Endodermal cell (in vitro differentiated cells): ENCODE data around the gene AQP5. TPM values are rescaled to one million over a fixed set of nuclear protein-coding genes. Genes with fewer than 3 reads are reported as not detected.

Experiments
- DNase-seq: peaks from one replicate; pipeline ENCODE4 v3.0.0-alpha.2; 2017
- H3K27ac ChIP-seq: 2 replicates; pipeline ENCODE4 v1.5.1; 2013; ENCODE audit warnings: mild to moderate bottlenecking, low read depth, low read length, moderate library complexity
- H3K27me3 ChIP-seq: 2 replicates; pipeline ENCODE4 v1.6.1; 2013; ENCODE audit warnings: mild to moderate bottlenecking, low read length, moderate library complexity; ENCODE audit not compliant: insufficient read depth, control insufficient read depth, poor library complexity, severe bottlenecking
- H3K36me3 ChIP-seq: 2 replicates; pipeline ENCODE4 v1.7.0; 2013; ENCODE audit warnings: mild to moderate bottlenecking, low read length, moderate library complexity; ENCODE audit not compliant: control insufficient read depth, insufficient read depth
- H3K4me1 ChIP-seq: one replicate; pipeline ENCODE4 v1.7.0; 2013; ENCODE audit warnings: low read length; ENCODE audit not compliant: control insufficient read depth, insufficient read depth
- H3K4me3 ChIP-seq: 2 replicates; pipeline ENCODE4 v1.5.1; 2013; ENCODE audit warnings: mild to moderate bottlenecking, low read length, moderate library complexity
- H3K9ac ChIP-seq: 2 replicates; pipeline ENCODE4 v1.6.1; 2013; ENCODE audit warnings: mild to moderate bottlenecking, low read length, moderate library complexity; ENCODE audit not compliant: poor library complexity, severe bottlenecking; ENCODE audit errors: extremely low read depth
- H3K9me3 ChIP-seq: 2 replicates; pipeline ENCODE4 v1.6.1; 2013; ENCODE audit warnings: mild to moderate bottlenecking, low read length, moderate library complexity; ENCODE audit not compliant: control insufficient read depth
- H3K27ac Mint-ChIP-seq: 2 replicates; pipeline ENCODE4 v1.8.0; 2020; ENCODE audit warnings: mixed read lengths
- H3K27me3 Mint-ChIP-seq: 2 replicates; pipeline ENCODE4 v1.8.0; 2021; ENCODE audit warnings: mild to moderate bottlenecking, mixed read lengths; ENCODE audit not compliant: insufficient read depth
- H3K36me3 Mint-ChIP-seq: 2 replicates; pipeline ENCODE4 v1.8.0; 2020; ENCODE audit warnings: low read depth, mixed read lengths
- H3K4me1 Mint-ChIP-seq: 2 replicates; pipeline ENCODE4 v1.8.0; 2020; ENCODE audit warnings: mixed read lengths
- H3K4me3 Mint-ChIP-seq: 2 replicates; pipeline ENCODE4 v1.8.0; 2020; ENCODE audit warnings: mild to moderate bottlenecking, moderate library complexity, mixed read lengths
- H3K9me3 Mint-ChIP-seq: 2 replicates; pipeline ENCODE4 v1.8.0; 2020; ENCODE audit warnings: mild to moderate bottlenecking, mixed read lengths
- WGBS, 2 experiments: methylation state at CpG; one replicate each; pipeline versions ENCODE4 v1.1.5 to v1.1.7; 2013; ENCODE audit warnings: missing lambda C conversion rate in 2 of 2, mixed read lengths in 1 of 2; ENCODE audit not compliant: insufficient coverage in 1 of 2, insufficient read length in 1 of 2; 5-methylcytosine and 5-hydroxymethylcytosine counted together
- total RNA-seq, 2 donors: library from RNA; stranded (reverse); fragmentation: NEBNext Ultra II Directional in 1 of 2; extraction: Animal tissue kit (Norgen Biotek cat#: 25700) in 1 of 2; gene quantifications; 2 replicates in 1 of 2; 3 replicates in 1 of 2; pipeline ENCODE4 v1.2.1, GENCODE V29; 2021
- TF ChIP-seq, protein P1 (sequence below): fragments of 200-600 bp; sonication (generic); conservative IDR thresholded peaks from 2 replicates; pipeline ENCODE4 v1.5.0; 2021; ENCODE audit warnings: antibody characterized with exemption, mild to moderate bottlenecking

Gene AQP5
- total RNA-seq, 2 donors from 2014 or later, result 0.62 to 0.77 TPM

DNA sequence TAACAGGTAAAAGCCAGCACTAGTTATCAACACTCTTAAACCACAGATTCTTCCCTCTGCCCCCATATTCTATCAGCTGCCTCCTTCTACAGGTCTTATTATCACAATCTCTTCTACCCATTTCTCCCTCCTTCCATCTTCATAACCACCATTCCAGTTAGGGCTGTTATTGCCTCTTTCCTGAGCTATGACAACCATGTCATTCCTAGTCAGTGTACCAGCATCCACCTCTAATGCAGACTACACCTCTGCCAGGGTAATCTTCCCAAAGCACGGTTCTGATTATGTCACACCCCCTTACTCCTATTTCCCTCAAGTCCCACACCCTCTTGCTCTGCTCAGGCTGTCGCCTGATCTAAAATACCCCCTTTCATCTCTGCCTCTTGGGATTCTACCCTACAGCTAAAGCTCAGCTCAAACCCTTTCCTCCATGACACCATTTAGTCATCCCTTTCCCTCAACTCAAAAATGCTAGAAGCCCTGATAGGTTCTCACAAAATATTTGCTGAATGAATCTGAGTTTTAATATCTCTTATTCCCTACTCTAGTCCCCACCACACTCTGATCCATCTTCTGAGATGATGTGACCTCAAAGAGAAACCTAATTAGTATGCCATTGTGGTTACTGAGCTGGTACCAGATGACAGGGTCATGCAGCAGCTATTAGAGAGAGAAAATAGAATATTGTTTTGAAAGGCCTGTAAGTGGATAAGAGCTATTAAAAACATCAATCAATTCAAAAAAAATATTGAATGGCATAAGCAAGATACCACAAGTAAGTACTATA, 51.9 kb downstream of the AQP5 start:
- 88 to 90% methylated on average over 2 of the region's 2 CpGs for WGBS, 2 experiments
- Histone ChIP-seq H3K36me3 (peaks cover 44% of the 10 kb centered on the region), H3K27ac (peak overlapping the region; percentile 10), H3K9me3 (no peaks in the 10 kb centered on the region), H3K4me1 (no peaks in the 10 kb centered on the region), H3K4me3 (no peak overlapping the region), H3K9ac (no peak overlapping the region), H3K27me3 (no peaks in the 10 kb centered on the region)
- Mint-ChIP-seq H3K36me3 (peaks cover 39% of the 10 kb centered on the region), H3K9me3 (no peaks in the 10 kb centered on the region), H3K4me1 (peaks cover 8% of the 10 kb centered on the region), H3K27me3 (no peaks in the 10 kb centered on the region), H3K27ac (no peak overlapping the region), H3K4me3 (no peak overlapping the region)
- no peak for DNase-seq
- TF ChIP-seq, protein P1, sequence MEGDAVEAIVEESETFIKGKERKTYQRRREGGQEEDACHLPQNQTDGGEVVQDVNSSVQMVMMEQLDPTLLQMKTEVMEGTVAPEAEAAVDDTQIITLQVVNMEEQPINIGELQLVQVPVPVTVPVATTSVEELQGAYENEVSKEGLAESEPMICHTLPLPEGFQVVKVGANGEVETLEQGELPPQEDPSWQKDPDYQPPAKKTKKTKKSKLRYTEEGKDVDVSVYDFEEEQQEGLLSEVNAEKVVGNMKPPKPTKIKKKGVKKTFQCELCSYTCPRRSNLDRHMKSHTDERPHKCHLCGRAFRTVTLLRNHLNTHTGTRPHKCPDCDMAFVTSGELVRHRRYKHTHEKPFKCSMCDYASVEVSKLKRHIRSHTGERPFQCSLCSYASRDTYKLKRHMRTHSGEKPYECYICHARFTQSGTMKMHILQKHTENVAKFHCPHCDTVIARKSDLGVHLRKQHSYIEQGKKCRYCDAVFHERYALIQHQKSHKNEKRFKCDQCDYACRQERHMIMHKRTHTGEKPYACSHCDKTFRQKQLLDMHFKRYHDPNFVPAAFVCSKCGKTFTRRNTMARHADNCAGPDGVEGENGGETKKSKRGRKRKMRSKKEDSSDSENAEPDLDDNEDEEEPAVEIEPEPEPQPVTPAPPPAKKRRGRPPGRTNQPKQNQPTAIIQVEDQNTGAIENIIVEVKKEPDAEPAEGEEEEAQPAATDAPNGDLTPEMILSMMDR, result no peak

DNA sequence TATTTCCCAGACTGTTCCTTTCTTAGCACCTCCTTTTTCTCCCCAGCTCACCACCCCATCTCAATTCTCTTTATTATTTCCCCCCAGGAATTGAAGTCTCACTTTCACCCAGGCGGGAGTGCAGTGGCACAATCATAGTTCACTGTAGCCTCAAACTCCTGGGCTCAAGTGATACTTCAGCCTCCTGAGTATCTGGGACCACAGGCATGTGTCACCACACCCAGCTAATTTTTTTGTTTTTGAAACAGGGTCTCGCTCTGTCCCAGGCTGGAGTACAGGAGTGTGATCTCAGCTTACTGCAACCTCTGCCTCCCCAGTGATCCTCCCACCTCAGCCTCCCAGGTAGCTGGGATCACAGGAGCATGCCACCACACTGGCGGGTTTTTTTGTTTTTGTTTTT, 52.7 kb downstream of the AQP5 start:
- Histone ChIP-seq H3K27ac (no peak overlapping the region), H3K9me3 (no peaks in the 10 kb centered on the region), H3K27me3 (no peaks in the 10 kb centered on the region), H3K4me1 (no peaks in the 10 kb centered on the region), H3K9ac (no peak overlapping the region), H3K4me3 (no peak overlapping the region), H3K36me3 (peaks cover 45% of the 10 kb centered on the region)
- Mint-ChIP-seq H3K27ac (peak overlapping the region; percentile 64), H3K4me3 (no peak overlapping the region), H3K36me3 (peaks cover 37% of the 10 kb centered on the region), H3K9me3 (no peaks in the 10 kb centered on the region), H3K4me1 (peaks cover 13% of the 10 kb centered on the region), H3K27me3 (no peaks in the 10 kb centered on the region)
- 93 to 100% methylated on average over 1 to 3 of the region's 3 CpGs for WGBS, 2 experiments
- peak; percentile 28 for DNase-seq
- TF ChIP-seq, protein P1, result no peak

Other genes with a start within 250 kb of the AQP5 start
- gene TMBIM6, start 220.3 kb upstream of the AQP5 start, total RNA-seq, result 100 to 1,000 TPM; 426 to 455 TPM
- gene NCKAP5L, start 133.5 kb upstream of the AQP5 start, total RNA-seq, result 10 to 100 TPM; 21.2 to 24.1 TPM
- gene BCDIN3D, start 118.8 kb upstream of the AQP5 start, total RNA-seq, result 1 to 10 TPM; 2.8 to 3.8 TPM
- not detected for gene FAIM2, start 58.0 kb upstream of the AQP5 start, total RNA-seq
- not detected for gene AQP2, start 11.1 kb upstream of the AQP5 start, total RNA-seq
- gene AQP6, start 11.1 kb downstream of the AQP5 start, total RNA-seq, result under 1 TPM in 1 of 2 donors, not detected in 1; 0.20 TPM
- 10 to 100 TPM; 49.6 to 96.6 TPM for gene RACGAP1, start 63.6 kb downstream of the AQP5 start, total RNA-seq
- 1 to 10 TPM; 4.2 to 5.2 TPM for gene ASIC1, start 95.7 kb downstream of the AQP5 start, total RNA-seq
- gene SMARCD1, start 123.5 kb downstream of the AQP5 start, total RNA-seq, result 100 to 1,000 TPM; 118 to 125 TPM
- gene GPD1, start 142.1 kb downstream of the AQP5 start, total RNA-seq, result 1 to 10 TPM in 1 of 2 donors, under 1 TPM in 1; 0.93 to 1.1 TPM
- gene COX14, start 150.4 kb downstream of the AQP5 start, total RNA-seq, result 10 to 100 TPM; 26.0 to 26.7 TPM
- gene CERS5, start 205.5 kb downstream of the AQP5 start, total RNA-seq, result 10 to 100 TPM; 59.7 to 65.5 TPM